GM12878 (cell line): ENCODE measurements around the gene ANXA11. TPM values are rescaled to one million over a fixed set of nuclear protein-coding genes. Genes with fewer than 3 reads are reported as not detected.

Experiments used
- ATAC-seq: fragments of 200-7000 bp; cut with Tn5 transposase; 3 replicates; pipeline ENCODE4 v1.9.1; 2020; ENCODE audit warnings: mild to moderate bottlenecking, moderate library complexity
- BruUV-seq: library from RNA; stranded (reverse); fragments of 400-500 nt; replicated peaks from 2 replicates; lab custom pipeline; 2021; lab: Mats Ljungman, UMichigan
- CTCF ChIA-PET: fragments of 300-600 bp; sonication (Branson Sonifier 250); formaldehyde crosslinking; extraction: SDS; loops from one replicate; lab custom pipeline; 2021; ENCODE audit warnings: inconsistent platforms; lab: Yijun Ruan, JAX
- POLR2A ChIA-PET: fragments of 350-600 bp; formaldehyde crosslinking; extraction: SDS; loops from one replicate; lab custom pipeline; 2021; ENCODE audit warnings: inconsistent platforms; lab: Charles Lee
- RAD21 ChIA-PET: fragments of 300-600 bp; sonication (Branson Sonifier 250); formaldehyde crosslinking; loops from one replicate; lab custom pipeline; 2023; ENCODE audit warnings: antibody characterized with exemption; ENCODE audit not compliant: unreplicated experiment; lab: Charles Lee
- SMC1A ChIA-PET: fragments of 300-600 bp; sonication (Branson Sonifier 250); formaldehyde crosslinking; loops from one replicate; lab custom pipeline; 2023; ENCODE audit not compliant: unreplicated experiment, uncharacterized antibody; lab: Charles Lee
- DNase-seq: peaks from one replicate; pipeline ENCODE4 v3.0.0-alpha.2; 2011; ENCODE audit warnings: low read depth, low spot score
- FAIRE-seq: peaks from 3 replicates; lab custom pipeline; 2011; peaks lifted over from hg19 to GRCh38; lab: Jason Lieb, UNC
- H2AFZ ChIP-seq: 2 replicates; pipeline ENCODE4 v1.6.0; 2011; ENCODE audit warnings: low read depth, low read length, control low read depth; ENCODE audit not compliant: control insufficient read depth
- H3K27ac ChIP-seq: 2 replicates; pipeline ENCODE4 v1.5.1; 2011; ENCODE audit warnings: control low read depth; ENCODE audit not compliant: control insufficient read depth, insufficient read depth
- H3K27me3 ChIP-seq, 2 experiments: replicated peaks in 1 of 2; 2 replicates each; pipeline versions ENCODE4 v1.6.0 to v1.6.1; 2011; ENCODE audit warnings: low read length in 1 of 2; ENCODE audit not compliant: control insufficient read depth in 2 of 2, insufficient read depth in 2 of 2
- H3K36me3 ChIP-seq, 2 experiments: 2 replicates each; pipeline ENCODE4 v1.5.1; 2011; ENCODE audit warnings: low read length in 1 of 2; ENCODE audit not compliant: control insufficient read depth in 2 of 2, insufficient read depth in 2 of 2
- H3K4me1 ChIP-seq: 2 replicates; pipeline ENCODE4 v1.6.1; 2011; ENCODE audit warnings: mild to moderate bottlenecking, low read length, moderate library complexity, mixed read lengths; ENCODE audit not compliant: control insufficient read depth, insufficient read depth
- H3K4me2 ChIP-seq: 2 replicates; pipeline ENCODE4 v1.6.0; 2011; ENCODE audit warnings: control low read depth; ENCODE audit not compliant: control insufficient read depth, insufficient read depth
- H3K4me3 ChIP-seq: fragments of 200-600 bp; sonication (generic); 2 replicates; pipeline ENCODE4 v1.5.1; 2016
- H3K79me2 ChIP-seq: 2 replicates; pipeline ENCODE4 v1.6.0; 2011; ENCODE audit warnings: low read length; ENCODE audit not compliant: control insufficient read depth, insufficient read depth
- H3K9ac ChIP-seq: 2 replicates; pipeline ENCODE4 v1.8.0; 2011; ENCODE audit warnings: low read length, control low read depth, mixed read lengths; ENCODE audit not compliant: control insufficient read depth, insufficient read depth
- H3K9me3 ChIP-seq: replicated peaks from 3 replicates; pipeline ENCODE4 v1.5.1; 2011; ENCODE audit warnings: mild to moderate bottlenecking, low read length; ENCODE audit not compliant: control insufficient read depth, insufficient read depth
- H4K20me1 ChIP-seq: 2 replicates; pipeline ENCODE4 v1.6.0; 2011; ENCODE audit not compliant: control insufficient read depth, insufficient read depth
- EED ChIP-seq: sonication (generic); IDR thresholded peaks from 2 replicates; pipeline ENCODE4 v1.6.1; 2016; ENCODE audit warnings: antibody characterized with exemption, low read depth
- RUNX3 ChIP-seq: IDR thresholded peaks from 2 replicates; pipeline ENCODE4 v1.6.1; 2012; ENCODE audit warnings: low read length, inconsistent platforms
- SUZ12 ChIP-seq: fragments of 200-600 bp; sonication (generic); IDR thresholded peaks from one replicate; pipeline ENCODE4 v1.6.1; 2018; ENCODE audit warnings: antibody characterized with exemption, mild to moderate bottlenecking; ENCODE audit not compliant: unreplicated experiment
- ZBTB4 ChIP-seq: fragments of 450-650 bp; formaldehyde crosslinking; IDR thresholded peaks from 2 replicates; pipeline ENCODE4 v1.4.0; 2022; ENCODE audit warnings: mild to moderate bottlenecking, moderate library complexity
- WGBS: methylation state at CpG from one replicate; pipeline ENCODE4 v1.1.6; 2016; ENCODE audit warnings: low lambda C conversion rate; ENCODE audit not compliant: insufficient replicate concordance, insufficient coverage; ENCODE audit errors: missing lambda C conversion rate; 5-methylcytosine and 5-hydroxymethylcytosine counted together
- in situ Hi-C: fragments of 300-500 bp; cut with MboI; formaldehyde crosslinking; loops from 9 replicates; pipeline ENCODE4 v1.14.3; 2018; ENCODE audit warnings: mixed read lengths
- intact Hi-C: fragments of 100-400 bp; cut with micrococcal nuclease; formaldehyde crosslinking; loops from one replicate; pipeline ENCODE4 v1.14.2; 2022; ENCODE audit not compliant: unreplicated experiment
- polyA plus RNA-seq, 11 experiments: library from polyadenylated mRNA; depleted of rRNA in 4 of 11; unstranded in 6 of 11; stranded (reverse) in 5 of 11; fragments of >200 nt; fragmentation: Nextera tagmentation in 4 of 11; fragmentation: Illumina TruSeq in 1 of 11; extraction: Ambion mirVana in 4 of 11; extraction: Trizol in 1 of 11; gene quantifications; 1 replicate in 1 of 11; 2 replicates in 10 of 11; pipeline versions ENCODE4 v1.2.1 to v1.2.3, GENCODE V29; 2011 to 2016; ENCODE audit warnings: inconsistent platforms in 2 of 11, missing spikeins in 2 of 11, low read depth in 1 of 11
- total RNA-seq, 4 experiments: library from RNA; depleted of rRNA in 3 of 4; stranded (reverse); fragments of >200 nt in 3 of 4; fragmentation: Illumina TruSeq in 1 of 4; extraction: Trizol in 1 of 4; gene quantifications; 2 replicates each; pipeline versions ENCODE4 v1.2.1 to v1.2.3, GENCODE V29; 2013 to 2021

The ANXA11 gene
- total and polyA plus RNA-seq, 10 of the 15 experiments (the other 5 are each of a cell fraction or from before 2014, with no cell fraction given) = 25.0 to 129 (median 72.2) TPM

- DNase-seq = peak; percentile 11
- Histone ChIP-seq H3K27me3 (no peaks in the 10 kb centered on the region; a peak in 1 of 4 replicates), H3K9me3 (no peaks in the 10 kb centered on the region), H3K36me3 (no peaks in the 10 kb centered on the region), H3K4me2 (peak overlapping the region; percentile 4; the same call in 1 of the 2 replicates), H3K79me2 (no peaks in the 10 kb centered on the region), H3K9ac (no peak overlapping the region), H3K4me1 (peaks cover 8% of the 10 kb centered on the region), H2AFZ (no peak overlapping the region), H4K20me1 (no peaks in the 10 kb centered on the region), H3K4me3 (no peak overlapping the region), H3K27ac (no peak overlapping the region)
- intact Hi-C loops = no loop called here
- ChIA-PET SMC1A (interaction anchor here (1.3 kb wide), 1 partner anchor 110 kb away, joined by 6 read pairs; no protein-coding TSS in a partner anchor), RAD21 (interaction anchor here (1.5 to 1.6 kb wide), 2 partner anchors 102 to 109 kb away, joined by 3 to 7 read pairs; no protein-coding TSS in a partner anchor), CTCF (interaction anchor here (2.8 kb wide), 1 partner anchor 109 kb away, joined by 10 read pairs; no protein-coding TSS in a partner anchor), POLR2A (no interaction called here)
- BruUV-seq = no TSS peak
- no peak; the same call in 2 of the 3 replicates for ATAC-seq
- no peak for FAIRE-seq
- WGBS = 12% methylated on average over 5 of the region's 5 CpGs
- in situ Hi-C loops = no loop called here
- TF ChIP-seq EED (no peak), SUZ12 (no peak), ZBTB4 (no peak), RUNX3 (peak; percentile 49)
These were observed 48.1 kb upstream of the ANXA11 start for GRCh38 chr10:80253266-80253962.
